GF-D8 (cell line): ENCODE data around the gene SAXO1.
A peak's percentile ranks its signal among the peaks of the same experiment; 100 is the strongest.

ENCODE experiments used
- DNase-seq: peaks from one replicate; lab custom pipeline; 2025; lab: John Stamatoyannopoulos, UW

Gene SAXO1

GRCh38 chr9:18910916-18911315, 122.1 kb downstream of the SAXO1 start:
- no peak for DNase-seq

DNA sequence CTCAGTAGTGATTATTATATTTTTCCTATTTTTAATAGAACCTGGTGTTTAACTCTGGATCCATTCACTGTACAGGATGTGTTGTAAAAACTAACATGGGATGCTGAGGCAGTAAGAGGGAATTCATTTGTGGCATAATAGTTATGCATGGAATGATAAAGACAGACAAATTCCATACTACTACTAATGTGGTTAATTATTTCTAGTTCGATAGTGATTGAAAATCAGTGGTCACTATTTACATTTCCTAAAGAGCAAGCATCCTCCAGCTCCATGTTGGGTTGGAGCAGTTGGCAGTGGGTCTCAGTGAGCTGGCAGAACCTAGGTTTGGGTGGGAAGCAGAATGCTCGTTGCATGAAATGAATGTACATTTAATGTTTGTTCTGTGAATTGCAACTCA, 122.6 kb downstream of the SAXO1 start:
- DNase-seq = no peak

GRCh38 chr9:18909140-18910018, 123.6 kb downstream of the SAXO1 start:
- no peak for DNase-seq

- no peak for DNase-seq
Observed at GRCh38 chr9:18907927-18908625, 124.9 kb downstream of the SAXO1 start.

GRCh38 chr9:18906656-18907395, 126.2 kb downstream of the SAXO1 start:
- no peak for DNase-seq

DNA sequence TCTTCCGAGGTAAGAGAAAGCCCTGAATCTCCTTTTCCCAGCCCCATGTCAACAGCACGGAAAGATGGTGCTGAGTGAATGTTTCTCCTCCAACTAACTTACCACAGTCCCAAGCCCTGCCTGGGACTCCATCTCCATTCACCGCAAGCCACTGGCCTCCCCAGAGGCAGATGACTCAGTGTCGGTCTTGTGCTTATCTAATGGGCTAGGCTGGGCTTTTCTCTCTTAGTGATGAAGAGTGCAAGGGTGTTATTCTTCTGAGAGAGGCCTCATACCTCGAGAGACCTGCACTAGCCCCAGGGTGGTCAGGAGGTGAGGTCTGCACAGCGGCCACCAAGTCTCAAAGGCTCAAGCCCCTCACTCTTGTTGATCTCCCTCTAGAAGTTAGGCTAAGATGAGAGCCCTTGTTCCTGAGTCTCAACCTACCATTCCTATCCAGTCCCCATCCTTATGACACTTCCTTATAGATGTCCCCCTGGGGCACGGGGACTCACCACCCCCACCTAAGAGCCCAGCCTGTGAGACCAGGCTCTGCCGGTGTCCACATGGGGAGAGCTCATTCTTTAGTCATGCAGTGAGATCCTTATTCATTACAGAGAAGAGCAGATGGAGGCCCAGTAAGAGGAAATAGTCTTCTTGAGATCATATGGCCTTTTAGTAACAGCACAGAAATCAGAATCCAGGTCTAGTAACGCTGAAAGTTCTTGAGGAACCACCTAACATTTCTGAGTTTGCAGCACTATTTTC, 127.0 kb downstream of the SAXO1 start:
- no peak for DNase-seq

DNA sequence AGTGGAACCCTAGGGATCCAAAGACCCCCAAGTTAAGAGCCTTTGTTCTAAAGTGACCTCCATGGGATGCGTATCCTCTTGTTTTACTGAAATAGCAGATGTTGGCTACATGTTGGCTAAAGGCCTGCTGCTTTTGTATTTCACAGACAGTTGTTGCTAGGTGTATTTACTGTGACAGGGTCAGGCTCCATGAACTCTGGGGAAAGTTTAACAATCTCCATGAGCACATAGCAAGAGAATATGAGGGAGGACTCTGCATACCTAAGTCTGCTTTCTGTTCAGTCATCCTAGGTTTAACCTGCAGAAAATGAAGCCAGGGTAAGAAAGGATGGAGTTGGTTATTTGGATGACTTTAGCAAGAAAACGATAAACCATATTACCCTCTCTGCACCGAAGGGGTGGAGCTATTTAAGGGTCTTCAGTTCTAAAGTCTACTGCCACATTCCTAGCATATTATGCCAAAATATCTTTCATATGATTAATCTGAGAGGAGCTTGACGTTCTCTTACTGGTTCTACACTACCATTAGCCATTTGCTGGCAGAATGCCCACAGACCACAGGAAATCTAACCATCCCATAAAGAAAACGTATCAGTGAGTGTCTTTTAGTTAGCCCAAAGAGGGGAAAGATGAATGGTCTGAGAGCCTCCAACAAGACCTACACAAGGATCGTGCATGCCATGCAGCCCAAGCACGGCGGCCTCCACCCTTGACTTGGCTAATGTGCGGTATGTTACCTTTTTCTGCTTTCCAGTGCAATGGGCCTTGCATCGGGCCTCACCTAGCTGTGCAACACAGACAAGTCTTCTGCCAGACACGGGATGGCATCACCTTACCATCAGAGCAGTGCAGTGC, 127.8 kb downstream of the SAXO1 start:
- DNase-seq = no peak

DNA sequence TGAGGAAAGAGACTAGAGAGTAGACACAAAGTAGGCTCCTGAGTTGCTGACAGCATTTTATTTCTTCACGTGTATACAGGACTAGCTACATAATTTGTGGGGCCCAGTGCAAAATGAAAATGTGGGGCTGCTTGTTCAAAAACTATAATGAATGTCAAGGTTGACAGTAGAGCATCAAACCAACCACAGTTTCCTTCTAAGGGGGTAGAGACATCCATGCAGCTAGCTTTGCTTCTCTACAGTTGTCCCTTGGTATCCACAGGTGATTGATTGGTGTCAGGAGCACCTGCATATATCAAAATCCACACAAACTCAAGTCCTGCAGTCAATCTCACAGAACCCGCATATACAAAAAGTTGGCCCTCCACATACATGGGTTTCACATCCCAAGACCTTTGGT, 129.6 kb downstream of the SAXO1 start:
- DNase-seq = no peak

DNA sequence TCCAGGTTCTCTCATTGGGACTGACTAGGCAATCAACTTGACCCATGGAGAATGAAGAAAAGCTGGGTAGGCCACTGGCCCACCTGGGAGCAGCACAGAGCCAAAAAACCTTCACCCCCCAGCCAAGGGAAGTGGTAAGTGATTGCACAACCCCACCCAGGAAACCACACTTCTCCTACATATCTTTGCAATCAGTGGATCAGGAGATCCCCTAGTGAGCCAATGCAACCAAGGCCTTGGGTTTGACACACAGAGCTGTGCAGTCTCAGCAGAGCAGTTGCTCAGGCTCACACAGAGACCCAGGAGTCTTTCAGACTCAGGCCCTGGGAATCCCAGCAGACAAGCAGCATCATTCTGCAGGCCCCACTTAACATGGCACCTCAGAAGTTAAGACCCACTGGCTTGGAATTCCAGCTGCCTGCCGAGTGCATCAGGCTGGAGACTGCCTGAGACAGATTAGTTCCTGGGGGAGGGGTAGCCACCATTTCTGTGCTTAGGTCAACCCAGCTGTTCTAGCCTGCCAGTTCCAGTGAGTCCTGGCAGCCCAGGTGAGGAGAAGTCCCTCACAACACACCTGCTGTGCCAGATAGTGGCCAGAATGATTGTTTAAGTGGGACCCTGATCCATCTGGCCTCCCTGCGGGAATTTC, 136.4 kb downstream of the SAXO1 start:
- peak; percentile 76 for DNase-seq

- no peak for DNase-seq
Observed at GRCh38 chr9:18896004-18896403, 137.0 kb downstream of the SAXO1 start.

GRCh38 chr9:18893491-18893890, 139.5 kb downstream of the SAXO1 start:
- DNase-seq = no peak

DNA sequence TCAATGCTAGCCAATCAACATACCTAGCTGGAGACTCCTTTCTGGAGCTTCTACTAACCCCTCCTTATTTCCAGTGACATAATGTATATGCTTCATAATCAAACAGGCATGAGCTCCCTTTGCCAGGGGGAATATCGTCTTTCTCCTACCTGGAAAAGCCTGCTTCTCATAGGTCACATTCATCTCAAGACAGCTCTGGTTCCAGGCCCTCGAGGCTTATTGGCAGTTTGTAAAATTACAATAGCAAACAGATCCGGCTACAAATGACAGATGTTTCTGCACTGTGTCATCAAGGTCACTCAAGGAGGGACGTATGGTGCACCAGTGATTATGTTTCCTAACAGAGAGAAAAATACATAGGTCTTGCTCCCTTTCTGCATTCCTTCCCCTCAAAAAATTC, 140.0 kb downstream of the SAXO1 start:
- DNase-seq = no peak

DNA sequence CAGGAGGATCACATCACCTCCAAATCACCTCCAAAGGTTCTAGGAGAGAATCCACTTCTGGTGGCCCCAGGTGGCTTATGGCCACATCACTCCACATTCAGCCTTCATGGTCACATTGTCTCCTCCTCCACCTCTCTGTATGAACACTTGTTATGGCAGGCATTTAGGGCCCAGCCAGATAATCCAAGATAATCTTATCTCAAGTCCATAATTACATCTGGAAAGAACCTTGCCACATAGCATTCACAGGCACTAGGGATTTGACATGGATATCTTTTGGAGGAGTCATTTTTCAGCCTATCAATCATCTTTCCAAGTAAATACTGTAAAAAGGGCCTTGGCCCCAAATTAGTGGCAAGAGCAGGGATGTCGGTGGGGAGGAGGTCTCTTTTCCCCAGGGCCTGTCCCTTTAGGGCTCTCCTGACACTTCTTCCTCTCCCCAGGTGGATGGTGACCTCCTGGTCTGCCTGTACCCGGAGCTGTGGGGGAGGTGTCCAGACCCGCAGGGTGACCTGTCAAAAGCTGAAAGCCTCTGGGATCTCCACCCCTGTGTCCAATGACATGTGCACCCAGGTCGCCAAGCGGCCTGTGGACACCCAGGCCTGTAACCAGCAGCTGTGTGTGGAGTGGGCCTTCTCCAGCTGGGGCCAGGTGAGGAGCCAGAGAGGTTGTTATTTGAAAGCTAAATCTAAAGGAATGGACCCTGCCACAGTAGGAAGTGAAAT, 140.9 kb downstream of the SAXO1 start:
- DNase-seq = no peak

GRCh38 chr9:18890372-18890771, 142.6 kb downstream of the SAXO1 start:
- no peak for DNase-seq

- DNase-seq = no peak
Observed at GRCh38 chr9:18889550-18889949, 143.5 kb downstream of the SAXO1 start.

DNA sequence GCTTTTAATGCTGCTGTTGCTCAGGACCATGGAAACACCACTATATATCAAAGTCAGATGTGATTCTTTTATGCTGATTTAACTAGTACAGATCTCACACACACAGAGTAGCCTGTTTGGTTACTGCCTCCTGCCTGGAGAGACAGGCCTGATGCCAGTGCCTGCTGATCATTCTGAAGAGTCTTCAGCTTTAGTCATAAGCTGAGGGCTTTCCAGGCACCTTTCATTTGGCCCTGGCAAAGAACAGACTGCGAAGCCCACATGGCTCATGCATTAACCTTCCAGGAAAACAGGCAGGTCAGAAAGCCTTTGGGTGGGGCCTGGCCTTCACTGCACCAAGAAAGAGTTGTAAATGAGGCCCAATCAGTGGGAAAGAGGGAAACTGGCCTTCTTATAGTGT, 144.7 kb downstream of the SAXO1 start:
- DNase-seq = no peak

DNA sequence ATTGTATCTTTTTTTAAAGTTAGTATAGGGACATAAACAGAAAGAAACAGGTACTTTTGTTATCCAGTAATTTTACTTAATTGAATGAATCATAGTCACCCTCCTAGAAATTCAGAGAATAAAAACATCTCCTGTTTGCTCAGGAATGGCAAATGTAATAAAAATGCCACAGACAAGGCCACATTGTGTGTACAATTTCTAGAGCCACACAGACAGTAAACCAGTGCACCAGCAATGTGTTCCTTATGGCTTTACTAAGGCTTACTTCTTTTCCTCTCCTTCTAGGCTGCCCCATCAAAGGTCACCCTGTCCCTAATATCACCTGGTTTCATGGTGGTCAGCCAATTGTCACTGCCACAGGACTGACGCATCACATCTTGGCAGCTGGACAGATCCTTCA, 145.5 kb downstream of the SAXO1 start:
- no peak for DNase-seq

DNA sequence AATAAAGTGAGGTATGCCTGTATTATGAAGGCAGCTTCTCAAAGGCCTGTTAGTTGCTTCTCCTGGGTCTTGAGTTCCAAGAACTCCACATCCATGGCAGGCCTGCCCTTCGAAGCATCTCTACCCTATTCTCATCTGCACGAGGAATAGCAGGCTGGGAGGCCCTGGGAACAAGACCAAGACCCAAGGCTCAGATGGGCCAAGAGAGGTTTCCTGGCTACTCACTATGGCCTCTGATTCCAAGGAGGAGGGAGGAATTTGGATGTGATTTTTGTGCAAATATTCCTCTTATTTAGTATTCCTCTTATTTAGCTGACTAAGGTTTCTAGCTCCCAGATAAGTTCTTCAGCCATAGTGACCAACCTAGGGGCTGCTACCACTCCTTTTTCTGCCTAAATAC, 151.3 kb downstream of the SAXO1 start:
- no peak for DNase-seq

- no peak for DNase-seq
Observed at GRCh38 chr9:18877984-18878383, 155.0 kb downstream of the SAXO1 start.
